HL-60 (cell line): ENCODE data around the gene TMEM25.
"Not testable (repeated sequence)": the region's sequence is repeated elsewhere in the genome, so short reads cannot be mapped to it uniquely, and the experiment has no call there.

Experiments
- DNase-seq, 2 experiments: peaks; one replicate each; pipeline ENCODE4 v3.0.0-alpha.2; 2010 to 2020; ENCODE audit warnings: low read depth in 1 of 2, low spot score in 1 of 2
- H3K27ac ChIP-seq: fragments of 250-450 bp; sonication (Bioruptor Pico); replicated peaks from 2 replicates; pipeline ENCODE4 v1.5.1; 2020; ENCODE audit warnings: mild to moderate bottlenecking, moderate library complexity
- H3K27me3 ChIP-seq: fragments of 250-450 bp; sonication (Bioruptor Pico); 2 replicates; pipeline ENCODE4 v1.5.1; 2021; ENCODE audit warnings: mild to moderate bottlenecking, moderate library complexity; ENCODE audit not compliant: insufficient read depth, poor library complexity, severe bottlenecking
- H3K4me3 ChIP-seq: replicated peaks from 2 replicates; pipeline ENCODE4 v1.5.1; 2011; ENCODE audit warnings: mild to moderate bottlenecking, control low read depth, low read length; ENCODE audit not compliant: insufficient read depth
- CTCF ChIP-seq: IDR thresholded peaks from one replicate; pipeline ENCODE4 v1.5.1; 2011; ENCODE audit warnings: low read length, control low read depth, inconsistent platforms; ENCODE audit not compliant: insufficient read depth
- GABPA ChIP-seq: IDR thresholded peaks from 2 replicates; pipeline ENCODE4 v1.6.1; 2012; ENCODE audit warnings: low read depth
- POLR2AphosphoS5 ChIP-seq: IDR thresholded peaks from 2 replicates; pipeline ENCODE4 v1.6.1; 2012; ENCODE audit warnings: low read depth
- REST ChIP-seq: IDR thresholded peaks from 2 replicates; pipeline ENCODE4 v1.6.1; 2012; ENCODE audit warnings: low read depth; ENCODE audit not compliant: insufficient replicate concordance
- SPI1 ChIP-seq: IDR thresholded peaks from 2 replicates; pipeline ENCODE4 v1.6.1; 2012; ENCODE audit warnings: low read depth, mild to moderate bottlenecking, borderline replicate concordance
- long read RNA-seq: library from polyadenylated mRNA; unstranded; transcript quantifications from one replicate; pipeline ENCODE4 v2.0.0, GENCODE V29; 2020

TMEM25 gene
- long read RNA-seq: 0 reads

GRCh38 chr11:118530683-118531596 lies at the start of gene TMEM25:
Gene TMEM25 (plus strand): TSS chr11:118531192. CDS start chr11:118531802, 610 bp downstream.
- Histone ChIP-seq H3K27ac (no peak within 1 kb of the TSS), H3K4me3 (no peak within 1 kb of the TSS), H3K27me3 (no peaks in the 10 kb centered on the region)
- no peak for DNase-seq
- no peak for TF ChIP-seq CTCF
- TF ChIP-seq REST: no peak
- TF ChIP-seq SPI1: no peak
- no peak for TF ChIP-seq POLR2AphosphoS5
- no peak for TF ChIP-seq GABPA

- not testable (repeated sequence) for DNase-seq, H3K27ac ChIP-seq, H3K27me3 ChIP-seq, H3K4me3 ChIP-seq
These were observed 49.8 kb upstream of the TMEM25 start for GRCh38 chr11:118481238-118481637.

GRCh38 chr11:118484405-118484804 lies 46.6 kb upstream of the TMEM25 start:
- TF ChIP-seq GABPA: no peak
- TF ChIP-seq REST: no peak
- no peak for TF ChIP-seq SPI1
- TF ChIP-seq CTCF: no peak
- no peak for TF ChIP-seq POLR2AphosphoS5
- no peak overlapping the region for H3K4me3 ChIP-seq
- H3K27ac ChIP-seq: no peak overlapping the region
- no peak for DNase-seq
- H3K27me3 ChIP-seq: no peaks in the 10 kb centered on the region

- Histone ChIP-seq H3K27ac (no peak overlapping the region), H3K4me3 (no peak overlapping the region), H3K27me3 (no peaks in the 10 kb centered on the region)
- DNase-seq: no peak
- TF ChIP-seq REST (no peak), GABPA (no peak), CTCF (no peak), SPI1 (no peak), POLR2AphosphoS5 (no peak)
These were observed 45.7 kb upstream of the TMEM25 start for GRCh38 chr11:118485273-118485672.
